Stimulated activated naive CD8-positive, alpha-beta T cell treated with anti-CD3 and anti-CD28 coated beads, Interleukin-15, Interleukin-2, amounts not matched to agents 100 U/mL and 50 U/mL, for 24 hours (primary cell): ENCODE data around the gene DNPH1.

Experiments
- ATAC-seq: fragments of 150-1000 bp; cut with Tn5 transposase; one replicate; pipeline ENCODE4 v1.10.0; 2021
- DNase-seq: peaks from one replicate; pipeline ENCODE4 v3.0.0; 2021

Gene DNPH1

GRCh38 chr6:43228951-43229802, at the start of gene DNPH1:
Gene DNPH1, minus strand, starts transcription at chr6:43229481. Its CDS starts 25 bp downstream, at chr6:43229456.
- peak; percentile 87 for DNase-seq
- ATAC-seq, result peak; percentile 88

- DNase-seq (no peak), ATAC-seq (no peak)
Observed at GRCh38 chr6:43278524-43279078, 49.3 kb upstream of the DNPH1 start.

- ATAC-seq (no peak), DNase-seq (no peak)
Observed at GRCh38 chr6:43277643-43278523, 48.6 kb upstream of the DNPH1 start.

GRCh38 chr6:43277306-43277642, 48.0 kb upstream of the DNPH1 start:
- DNase-seq, result no peak

GRCh38 chr6:43276577-43277305, 47.5 kb upstream of the DNPH1 start:
- ATAC-seq, result no peak
- DNase-seq, result no peak

More at GRCh38 chr6:43277306-43277642, 48.0 kb upstream of the DNPH1 start:
- ATAC-seq, result no peak

- ATAC-seq, result no peak
- no peak for DNase-seq
Observed at GRCh38 chr6:43275801-43276576, 46.7 kb upstream of the DNPH1 start.

- no peak for ATAC-seq
- peak; percentile 38 for DNase-seq
Observed at GRCh38 chr6:43274916-43275597, 45.8 kb upstream of the DNPH1 start.

- DNase-seq (no peak), ATAC-seq (no peak)
Observed at GRCh38 chr6:43274127-43274915, 45.0 kb upstream of the DNPH1 start.

- DNase-seq, result no peak
- ATAC-seq, result no peak
Observed at GRCh38 chr6:43273707-43274106, 44.4 kb upstream of the DNPH1 start.

GRCh38 chr6:43271944-43272343, 42.7 kb upstream of the DNPH1 start:
- ATAC-seq, result no peak

GRCh38 chr6:43271103-43271815, 42.0 kb upstream of the DNPH1 start:
- ATAC-seq (no peak), DNase-seq (no peak)

More at GRCh38 chr6:43271944-43272343, 42.7 kb upstream of the DNPH1 start:
- no peak for DNase-seq

- peak; percentile 66 for DNase-seq
Observed at GRCh38 chr6:43269273-43270007, 40.2 kb upstream of the DNPH1 start.

GRCh38 chr6:43268782-43269272, 39.5 kb upstream of the DNPH1 start:
- DNase-seq (no peak), ATAC-seq (no peak)

More at GRCh38 chr6:43269273-43270007, 40.2 kb upstream of the DNPH1 start:
- ATAC-seq, result peak; percentile 47

GRCh38 chr6:43268355-43268700, 39.0 kb upstream of the DNPH1 start:
- no peak for ATAC-seq
- no peak for DNase-seq

- DNase-seq, result no peak
- ATAC-seq, result no peak
Observed at GRCh38 chr6:43267619-43268354, 38.5 kb upstream of the DNPH1 start.

GRCh38 chr6:43265564-43265963, 36.3 kb upstream of the DNPH1 start:
- ATAC-seq (no peak), DNase-seq (no peak)

GRCh38 chr6:43264599-43265145, 35.4 kb upstream of the DNPH1 start:
- no peak for DNase-seq
- no peak for ATAC-seq
